ENCODE results near the gene SLF2. TPM values are rescaled to one million over a fixed set of nuclear protein-coding genes. Genes with fewer than 3 reads are reported as not detected.
"Not testable (repeated sequence)": the region's sequence is repeated elsewhere in the genome, so short reads cannot be mapped to it uniquely, and the experiment has no call there.

Gene SLF2
- total RNA-seq, 1 donor from 2014 or later, result 12.1 TPM

- H3K27me3 ChIP-seq (ENCODE audit: control insufficient read depth, insufficient read depth, low read length), result peaks cover 4% of the 10 kb centered on the region
- no peak for DNase-seq (ENCODE audit: low read depth)
- no peaks in the 10 kb centered on the region for H3K36me3 ChIP-seq (ENCODE audit: control insufficient read depth, insufficient read depth, low read length)
- no peak overlapping the region for H3K4me3 ChIP-seq (ENCODE audit: low read depth, low read length)
- TF ChIP-seq, protein P1, sequence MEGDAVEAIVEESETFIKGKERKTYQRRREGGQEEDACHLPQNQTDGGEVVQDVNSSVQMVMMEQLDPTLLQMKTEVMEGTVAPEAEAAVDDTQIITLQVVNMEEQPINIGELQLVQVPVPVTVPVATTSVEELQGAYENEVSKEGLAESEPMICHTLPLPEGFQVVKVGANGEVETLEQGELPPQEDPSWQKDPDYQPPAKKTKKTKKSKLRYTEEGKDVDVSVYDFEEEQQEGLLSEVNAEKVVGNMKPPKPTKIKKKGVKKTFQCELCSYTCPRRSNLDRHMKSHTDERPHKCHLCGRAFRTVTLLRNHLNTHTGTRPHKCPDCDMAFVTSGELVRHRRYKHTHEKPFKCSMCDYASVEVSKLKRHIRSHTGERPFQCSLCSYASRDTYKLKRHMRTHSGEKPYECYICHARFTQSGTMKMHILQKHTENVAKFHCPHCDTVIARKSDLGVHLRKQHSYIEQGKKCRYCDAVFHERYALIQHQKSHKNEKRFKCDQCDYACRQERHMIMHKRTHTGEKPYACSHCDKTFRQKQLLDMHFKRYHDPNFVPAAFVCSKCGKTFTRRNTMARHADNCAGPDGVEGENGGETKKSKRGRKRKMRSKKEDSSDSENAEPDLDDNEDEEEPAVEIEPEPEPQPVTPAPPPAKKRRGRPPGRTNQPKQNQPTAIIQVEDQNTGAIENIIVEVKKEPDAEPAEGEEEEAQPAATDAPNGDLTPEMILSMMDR (IDR thresholded peaks at IDR 0.05; ENCODE audit: insufficient read depth, low read length, severe bottlenecking), result no peak
- no peak for FAIRE-seq
Measured at GRCh38 chr10:100882671-100883311, 30.0 kb upstream of the SLF2 start.

GRCh38 chr10:100883312-100883821, 29.4 kb upstream of the SLF2 start:
- no peaks in the 10 kb centered on the region for H3K36me3 ChIP-seq (ENCODE audit: control insufficient read depth, insufficient read depth, low read length)
- peaks cover 2% of the 10 kb centered on the region for H3K27me3 ChIP-seq (ENCODE audit: control insufficient read depth, insufficient read depth, low read length)
- no peak overlapping the region for H3K4me3 ChIP-seq (ENCODE audit: low read depth, low read length)
- FAIRE-seq, result no peak
- TF ChIP-seq, protein P1 (IDR thresholded peaks at IDR 0.05; ENCODE audit: insufficient read depth, low read length, severe bottlenecking), result no peak
- DNase-seq (ENCODE audit: low read depth), result no peak

- H3K27me3 ChIP-seq (ENCODE audit: control insufficient read depth, insufficient read depth, low read length); H3K36me3 ChIP-seq (ENCODE audit: control insufficient read depth, insufficient read depth, low read length); H3K4me3 ChIP-seq (ENCODE audit: low read depth, low read length); DNase-seq (ENCODE audit: low read depth); FAIRE-seq: not testable (repeated sequence)
Measured at GRCh38 chr10:100885611-100886010, 27.2 kb upstream of the SLF2 start.

DNA sequence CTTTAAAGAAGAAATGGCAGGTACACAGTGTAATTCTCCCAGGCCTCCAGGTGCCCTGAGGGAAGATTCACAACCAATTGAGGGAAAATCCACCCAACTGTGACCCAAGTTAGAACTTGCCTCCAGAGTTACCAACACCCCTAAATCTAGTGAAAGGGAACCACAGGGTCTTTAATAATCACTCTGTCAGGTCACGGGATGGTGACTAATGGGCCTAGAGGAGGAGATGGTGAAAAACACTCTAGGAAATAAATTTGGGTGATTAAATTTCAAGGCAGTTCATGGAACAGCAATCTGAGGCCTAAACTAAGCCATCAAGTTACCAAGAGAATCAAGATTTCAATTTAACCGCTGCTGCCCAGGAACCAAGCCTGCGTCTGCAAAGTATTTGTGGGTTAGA, 26.7 kb upstream of the SLF2 start:
- FAIRE-seq (no peak), DNase-seq (ENCODE audit: low read depth) (peak; percentile 50)
- no peaks in the 10 kb centered on the region for H3K27me3 ChIP-seq (ENCODE audit: control insufficient read depth, insufficient read depth, low read length)
- H3K36me3 ChIP-seq (ENCODE audit: control insufficient read depth, insufficient read depth, low read length), result no peaks in the 10 kb centered on the region
- TF ChIP-seq, protein P1 (IDR thresholded peaks at IDR 0.05; ENCODE audit: insufficient read depth, low read length, severe bottlenecking), result no peak
- H3K4me3 ChIP-seq (ENCODE audit: low read depth, low read length), result no peak overlapping the region

- Histone ChIP-seq H3K36me3 (ENCODE audit: control insufficient read depth, insufficient read depth, low read length) (no peaks in the 10 kb centered on the region), H3K27me3 (ENCODE audit: control insufficient read depth, insufficient read depth, low read length) (no peaks in the 10 kb centered on the region), H3K4me3 (ENCODE audit: low read depth, low read length) (no peak overlapping the region)
- no peak for DNase-seq (ENCODE audit: low read depth)
- TF ChIP-seq, protein P1 (IDR thresholded peaks at IDR 0.05; ENCODE audit: insufficient read depth, low read length, severe bottlenecking), result no peak
- FAIRE-seq, result no peak
Measured at GRCh38 chr10:100886521-100886920, 26.2 kb upstream of the SLF2 start.

DNA sequence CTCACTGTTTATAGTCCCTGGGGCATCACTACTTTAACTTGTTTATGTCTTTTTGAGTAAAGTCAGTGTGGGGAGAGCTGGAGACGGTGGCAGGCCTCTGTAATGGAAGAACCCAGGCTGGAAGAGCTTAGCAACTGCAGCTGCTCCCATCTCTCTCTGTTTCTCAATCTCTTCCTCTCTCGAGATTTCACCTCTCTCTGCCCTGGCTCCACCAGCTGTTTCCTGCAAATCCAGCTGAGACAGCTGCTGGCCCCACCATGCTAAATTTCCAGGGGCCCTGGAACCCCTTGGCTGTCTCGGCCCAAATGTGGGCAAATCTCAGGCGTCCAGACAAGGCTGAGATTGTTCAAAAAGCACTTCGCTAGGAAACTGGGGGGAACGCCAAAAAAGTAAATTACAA, 25.8 kb upstream of the SLF2 start:
- TF ChIP-seq, protein P1 (IDR thresholded peaks at IDR 0.05; ENCODE audit: insufficient read depth, low read length, severe bottlenecking), result no peak
- FAIRE-seq, result no peak

More for the DNA sequence above, 25.8 kb upstream of the SLF2 start:
- Histone ChIP-seq H3K4me3 (ENCODE audit: low read depth, low read length) (no peak overlapping the region), H3K27me3 (ENCODE audit: control insufficient read depth, insufficient read depth, low read length) (no peaks in the 10 kb centered on the region), H3K36me3 (ENCODE audit: control insufficient read depth, insufficient read depth, low read length) (no peaks in the 10 kb centered on the region)
- no peak for DNase-seq (ENCODE audit: low read depth)
